ENCODE results near the gene AVPR2. TPM values are rescaled to one million over a fixed set of nuclear protein-coding genes. Genes with fewer than 3 reads are reported as not detected.

AVPR2 gene
- total RNA-seq, 2 donors from 2014 or later, result not detected

- H3K27ac Mint-ChIP-seq, result no peak within 1 kb of the TSS
- H3K9me3 Mint-ChIP-seq, result peaks cover 26% of the 10 kb centered on the region
- Histone ChIP-seq H3K9me3 (ENCODE audit: control insufficient read depth, low read length) (no peaks in the 10 kb centered on the region), H3K27ac (ENCODE audit: low read depth, low read length) (no peak within 1 kb of the TSS), H3K4me3 (ENCODE audit: low read length) (peak within 1 kb of the TSS; percentile 72), H3K4me1 (ENCODE audit: control insufficient read depth, insufficient read depth, low read length) (no peaks in the 10 kb centered on the region), H3K27me3 (ENCODE audit: control insufficient read depth, insufficient read depth, low read length, poor library complexity, severe bottlenecking) (no peaks in the 10 kb centered on the region), H3K9ac (ENCODE audit: extremely low read depth, low read length, poor library complexity, severe bottlenecking) (no peak within 1 kb of the TSS), H3K36me3 (ENCODE audit: control insufficient read depth, insufficient read depth, low read length) (no peaks in the 10 kb centered on the region)
- peak within 1 kb of the TSS; percentile 49 for H3K4me3 Mint-ChIP-seq
- H3K27me3 Mint-ChIP-seq (ENCODE audit: insufficient read depth), result no peaks in the 10 kb centered on the region
- TF ChIP-seq, protein P1, sequence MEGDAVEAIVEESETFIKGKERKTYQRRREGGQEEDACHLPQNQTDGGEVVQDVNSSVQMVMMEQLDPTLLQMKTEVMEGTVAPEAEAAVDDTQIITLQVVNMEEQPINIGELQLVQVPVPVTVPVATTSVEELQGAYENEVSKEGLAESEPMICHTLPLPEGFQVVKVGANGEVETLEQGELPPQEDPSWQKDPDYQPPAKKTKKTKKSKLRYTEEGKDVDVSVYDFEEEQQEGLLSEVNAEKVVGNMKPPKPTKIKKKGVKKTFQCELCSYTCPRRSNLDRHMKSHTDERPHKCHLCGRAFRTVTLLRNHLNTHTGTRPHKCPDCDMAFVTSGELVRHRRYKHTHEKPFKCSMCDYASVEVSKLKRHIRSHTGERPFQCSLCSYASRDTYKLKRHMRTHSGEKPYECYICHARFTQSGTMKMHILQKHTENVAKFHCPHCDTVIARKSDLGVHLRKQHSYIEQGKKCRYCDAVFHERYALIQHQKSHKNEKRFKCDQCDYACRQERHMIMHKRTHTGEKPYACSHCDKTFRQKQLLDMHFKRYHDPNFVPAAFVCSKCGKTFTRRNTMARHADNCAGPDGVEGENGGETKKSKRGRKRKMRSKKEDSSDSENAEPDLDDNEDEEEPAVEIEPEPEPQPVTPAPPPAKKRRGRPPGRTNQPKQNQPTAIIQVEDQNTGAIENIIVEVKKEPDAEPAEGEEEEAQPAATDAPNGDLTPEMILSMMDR (conservative IDR thresholded peaks at IDR 0.05), result no peak
- 42 to 57% methylated on average over 6 to 29 of the region's 31 CpGs for WGBS, 2 experiments (ENCODE audit: insufficient coverage in 1 of 2, insufficient read length in 1 of 2)
- H3K36me3 Mint-ChIP-seq (ENCODE audit: low read depth), result peaks cover 16% of the 10 kb centered on the region
- H3K4me1 Mint-ChIP-seq, result peaks cover 7% of the 10 kb centered on the region
- peak; percentile 86 for DNase-seq
Observed at GRCh38 chrX:153944140-153944799, 39.8 kb downstream of the AVPR2 start, which contains the start of gene RENBP. TSS of gene RENBP (minus strand) at chrX:153944643. CDS start at chrX:153944610, 33 bp downstream.

GRCh38 chrX:153944800-153945150, 40.3 kb downstream of the AVPR2 start:
- Mint-ChIP-seq H3K9me3 (peaks cover 21% of the 10 kb centered on the region), H3K4me3 (peak overlapping the region; percentile 49), H3K27me3 (ENCODE audit: insufficient read depth) (no peaks in the 10 kb centered on the region), H3K36me3 (ENCODE audit: low read depth) (peaks cover 20% of the 10 kb centered on the region), H3K4me1 (peaks cover 7% of the 10 kb centered on the region), H3K27ac (no peak overlapping the region)
- Histone ChIP-seq H3K9ac (ENCODE audit: extremely low read depth, low read length, poor library complexity, severe bottlenecking) (no peak overlapping the region), H3K4me3 (ENCODE audit: low read length) (no peak overlapping the region), H3K27me3 (ENCODE audit: control insufficient read depth, insufficient read depth, low read length, poor library complexity, severe bottlenecking) (no peaks in the 10 kb centered on the region), H3K4me1 (ENCODE audit: control insufficient read depth, insufficient read depth, low read length) (no peaks in the 10 kb centered on the region), H3K27ac (ENCODE audit: low read depth, low read length) (no peak overlapping the region), H3K9me3 (ENCODE audit: control insufficient read depth, low read length) (no peaks in the 10 kb centered on the region), H3K36me3 (ENCODE audit: control insufficient read depth, insufficient read depth, low read length) (peaks cover 2% of the 10 kb centered on the region)
- TF ChIP-seq, protein P1 (conservative IDR thresholded peaks at IDR 0.05), result no peak
- no peak for DNase-seq
- WGBS, 2 experiments (ENCODE audit: insufficient coverage in 1 of 2, insufficient read length in 1 of 2), result 83% methylated on average over 3 of the region's 6 CpGs; no CpG with 5 or more reads in 1 of the 2 experiments

- H3K9ac ChIP-seq (ENCODE audit: extremely low read depth, low read length, poor library complexity, severe bottlenecking), result no peak overlapping the region
Observed at GRCh38 chrX:153945956-153946943, 41.8 kb downstream of the AVPR2 start.

More at GRCh38 chrX:153945956-153946943, 41.8 kb downstream of the AVPR2 start:
- WGBS, 2 experiments (ENCODE audit: insufficient coverage in 1 of 2, insufficient read length in 1 of 2), result 95 to 97% methylated on average over 7 to 23 of the region's 24 CpGs
- TF ChIP-seq, protein P1 (conservative IDR thresholded peaks at IDR 0.05), result no peak
- Mint-ChIP-seq H3K4me1 (peaks cover 7% of the 10 kb centered on the region), H3K4me3 (no peak overlapping the region), H3K9me3 (peaks cover 11% of the 10 kb centered on the region), H3K36me3 (ENCODE audit: low read depth) (peaks cover 35% of the 10 kb centered on the region), H3K27ac (peak overlapping the region; percentile 48), H3K27me3 (ENCODE audit: insufficient read depth) (no peaks in the 10 kb centered on the region)
- Histone ChIP-seq H3K27ac (ENCODE audit: low read depth, low read length) (no peak overlapping the region), H3K36me3 (ENCODE audit: control insufficient read depth, insufficient read depth, low read length) (peaks cover 7% of the 10 kb centered on the region), H3K4me3 (ENCODE audit: low read length) (no peak overlapping the region), H3K27me3 (ENCODE audit: control insufficient read depth, insufficient read depth, low read length, poor library complexity, severe bottlenecking) (no peaks in the 10 kb centered on the region), H3K4me1 (ENCODE audit: control insufficient read depth, insufficient read depth, low read length) (no peaks in the 10 kb centered on the region), H3K9me3 (ENCODE audit: control insufficient read depth, low read length) (no peaks in the 10 kb centered on the region)
- no peak for DNase-seq

Data from endodermal cell (in vitro differentiated cells).